ENCODE results near the gene TMPO.
"Not testable (repeated sequence)": the region's sequence is repeated elsewhere in the genome, so short reads cannot be mapped to it uniquely, and the experiment has no call there.

Gene TMPO

DNA sequence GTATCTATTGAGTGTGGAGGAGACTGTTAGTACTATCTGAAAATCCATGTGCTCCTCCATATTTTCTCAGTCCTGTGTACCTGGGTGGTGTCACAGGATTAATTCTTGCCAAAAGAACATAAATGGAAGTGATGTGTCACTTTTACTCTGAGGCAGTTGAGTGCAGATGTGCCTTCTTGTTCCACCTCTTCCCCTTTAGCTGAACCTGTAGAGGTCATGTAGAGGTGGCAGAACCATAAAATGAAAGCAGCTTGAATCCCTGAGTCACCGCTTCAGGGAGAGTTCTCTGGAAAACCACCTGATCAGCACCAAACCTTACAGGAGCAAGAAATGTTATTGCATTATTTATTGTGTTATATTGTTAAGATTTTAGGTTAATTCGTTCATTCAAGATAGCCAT is 63.4 kb downstream of the TMPO start:
- DNase-seq (ENCODE audit: low read depth, low spot score), result no peak

DNA sequence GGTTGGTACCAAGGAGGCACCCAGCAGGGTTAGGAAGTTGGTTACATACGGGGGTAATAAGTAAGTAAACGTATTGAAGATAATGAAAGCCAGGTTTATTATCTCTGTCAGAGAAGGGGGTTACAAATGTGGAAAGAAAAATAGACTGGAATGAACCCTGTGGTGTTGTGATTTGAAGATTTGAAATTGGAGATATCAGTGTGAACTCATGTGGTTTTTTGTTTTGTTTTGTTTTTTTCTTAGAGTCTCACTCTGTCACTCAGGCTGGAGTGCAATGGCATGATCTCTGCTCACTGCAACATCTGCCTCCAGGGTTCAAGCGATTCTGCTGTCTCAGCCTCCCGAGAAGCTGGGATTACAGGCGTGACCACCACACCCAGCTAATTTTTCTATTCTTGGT is 64.0 kb downstream of the TMPO start:
- no peak for DNase-seq (ENCODE audit: low read depth, low spot score)

DNA sequence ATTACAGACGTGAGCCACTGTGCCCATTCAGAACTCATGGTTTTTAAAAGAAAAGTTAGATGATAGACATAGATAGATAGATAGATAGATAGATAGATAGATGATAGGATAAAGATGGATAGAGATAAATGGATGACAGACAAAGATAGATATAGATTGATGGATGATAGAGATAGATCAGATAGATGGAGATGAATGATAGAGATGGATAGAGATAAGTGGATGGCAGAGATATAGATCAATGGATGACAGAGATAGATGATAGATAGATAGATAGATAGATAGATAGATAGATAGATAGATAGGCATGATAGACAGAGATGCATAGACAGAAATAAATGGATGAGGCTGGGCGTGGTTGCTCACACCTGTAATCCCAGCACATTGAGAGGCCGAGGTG is 64.4 kb downstream of the TMPO start:
- DNase-seq (ENCODE audit: low read depth, low spot score), result no peak

DNA sequence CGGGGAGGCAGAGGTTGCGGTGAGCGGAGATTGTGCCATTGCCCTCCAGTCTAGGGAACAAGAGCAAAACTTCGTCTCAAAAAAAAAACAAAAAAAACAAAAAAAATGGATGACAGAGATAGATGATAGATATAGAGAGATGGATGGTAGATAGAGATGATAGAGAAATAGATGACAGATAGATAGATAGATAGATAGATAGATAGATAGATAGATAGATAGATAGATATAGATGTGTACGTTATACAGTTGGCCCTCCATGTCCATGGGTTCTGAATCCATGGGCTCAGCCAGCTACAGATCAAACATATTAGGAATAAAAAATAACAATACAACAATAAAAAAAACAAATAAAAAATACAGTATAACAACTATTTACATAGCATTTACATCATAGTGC is 65.3 kb downstream of the TMPO start:
- DNase-seq (ENCODE audit: low read depth, low spot score), result no peak

DNA sequence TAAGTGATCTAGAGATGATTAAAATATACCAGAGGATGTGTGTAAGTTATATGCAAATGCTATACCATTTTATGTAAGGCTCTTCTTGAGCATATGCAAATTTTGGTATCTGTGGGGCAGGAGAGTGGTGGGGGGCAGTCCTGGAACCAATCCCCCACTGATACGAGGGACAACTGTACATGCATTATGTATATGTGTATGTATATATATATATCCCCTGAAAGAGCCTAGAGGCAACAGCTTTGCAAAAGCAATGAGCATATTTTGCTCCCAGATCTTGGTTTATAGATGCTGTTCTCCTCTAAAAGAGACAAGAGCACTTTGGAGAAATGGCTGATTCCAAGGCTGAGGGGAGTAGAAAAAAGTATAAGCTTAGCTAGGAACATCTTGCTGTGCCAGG is 65.7 kb downstream of the TMPO start:
- DNase-seq (ENCODE audit: low read depth, low spot score), result no peak

DNA sequence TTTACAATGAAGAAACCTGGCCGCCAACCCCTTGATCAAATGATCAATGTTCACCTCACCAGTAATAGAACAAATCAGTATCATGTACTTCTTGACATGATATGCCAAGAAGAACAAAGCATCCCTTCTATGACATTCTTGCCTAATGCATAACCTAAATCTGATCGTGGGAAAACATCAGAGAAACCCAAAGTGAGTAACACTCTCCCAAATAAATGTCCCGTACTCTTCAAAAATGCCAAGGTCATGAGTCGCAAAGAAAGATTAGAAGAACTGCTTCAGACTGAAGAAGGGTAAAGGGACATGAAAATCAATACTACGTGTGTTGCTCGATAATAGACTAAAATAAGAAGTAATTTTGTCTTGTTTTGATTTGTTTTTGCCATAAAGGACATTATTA is 66.7 kb downstream of the TMPO start:
- no peak for DNase-seq (ENCODE audit: low read depth, low spot score)

DNA sequence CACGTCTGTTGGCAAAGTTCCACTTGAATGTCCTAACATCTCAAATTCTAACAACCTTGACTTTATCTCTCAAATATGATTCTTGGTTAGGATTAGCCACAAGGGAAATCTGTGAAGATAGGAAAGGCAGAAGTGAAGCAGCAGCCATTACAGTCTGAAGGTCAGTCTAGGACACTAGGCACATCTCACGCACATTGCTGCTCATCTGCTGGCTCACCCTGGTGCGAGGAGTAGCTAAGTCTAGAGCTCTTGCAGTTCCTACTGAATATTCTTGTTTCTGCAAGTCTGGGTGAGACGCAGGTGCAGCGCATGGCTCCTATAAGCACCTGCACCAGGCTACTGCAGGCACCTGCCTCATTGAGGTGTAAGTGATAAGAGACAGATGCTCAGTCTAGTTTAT is 71.7 kb downstream of the TMPO start:
- no peak for DNase-seq (ENCODE audit: low read depth, low spot score)

DNA sequence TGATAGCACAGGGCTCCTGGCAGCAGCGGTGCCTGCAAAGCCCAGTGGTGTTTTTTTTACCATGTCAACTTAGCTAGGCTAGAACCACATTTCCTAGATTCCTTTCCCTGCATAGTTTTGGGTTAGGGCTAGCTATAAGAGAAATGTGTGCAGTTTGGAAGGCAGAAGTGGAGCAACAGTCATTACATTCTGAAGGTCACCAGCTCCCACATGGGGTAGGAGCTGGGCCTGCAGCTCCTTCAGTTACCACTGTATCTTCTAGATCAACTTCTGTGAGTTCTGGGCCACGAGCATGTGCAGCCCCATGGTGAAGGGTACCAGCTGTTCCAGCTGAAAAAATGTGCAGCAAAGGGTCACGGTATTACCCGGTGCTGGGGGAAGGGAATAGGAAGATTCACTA is 75.8 kb downstream of the TMPO start:
- no peak for DNase-seq (ENCODE audit: low read depth, low spot score)

DNA sequence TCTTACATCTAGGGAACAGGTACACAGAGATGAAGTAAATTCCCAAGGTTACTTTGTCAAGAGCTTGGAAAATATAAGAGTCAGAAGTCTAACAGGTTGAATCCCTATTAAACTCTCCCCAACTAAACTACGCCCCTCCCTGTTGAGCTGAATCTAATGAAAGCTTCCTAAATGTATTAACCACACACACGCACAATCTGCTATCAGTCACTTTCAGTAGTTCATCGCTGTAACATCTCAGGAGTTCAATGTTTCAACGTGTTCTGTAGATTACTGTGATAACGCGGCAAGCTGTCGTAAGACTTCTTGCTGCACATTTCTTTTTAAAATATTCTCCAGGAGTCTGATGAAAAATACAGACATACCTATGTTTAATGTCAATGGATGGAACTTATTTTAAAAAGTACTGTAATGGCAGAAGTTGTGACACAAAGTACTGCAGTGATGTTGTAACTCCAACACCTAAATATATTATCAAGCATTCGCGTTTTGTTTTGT is 77.5 kb downstream of the TMPO start:
- no peak for DNase-seq (ENCODE audit: low read depth, low spot score)

DNA sequence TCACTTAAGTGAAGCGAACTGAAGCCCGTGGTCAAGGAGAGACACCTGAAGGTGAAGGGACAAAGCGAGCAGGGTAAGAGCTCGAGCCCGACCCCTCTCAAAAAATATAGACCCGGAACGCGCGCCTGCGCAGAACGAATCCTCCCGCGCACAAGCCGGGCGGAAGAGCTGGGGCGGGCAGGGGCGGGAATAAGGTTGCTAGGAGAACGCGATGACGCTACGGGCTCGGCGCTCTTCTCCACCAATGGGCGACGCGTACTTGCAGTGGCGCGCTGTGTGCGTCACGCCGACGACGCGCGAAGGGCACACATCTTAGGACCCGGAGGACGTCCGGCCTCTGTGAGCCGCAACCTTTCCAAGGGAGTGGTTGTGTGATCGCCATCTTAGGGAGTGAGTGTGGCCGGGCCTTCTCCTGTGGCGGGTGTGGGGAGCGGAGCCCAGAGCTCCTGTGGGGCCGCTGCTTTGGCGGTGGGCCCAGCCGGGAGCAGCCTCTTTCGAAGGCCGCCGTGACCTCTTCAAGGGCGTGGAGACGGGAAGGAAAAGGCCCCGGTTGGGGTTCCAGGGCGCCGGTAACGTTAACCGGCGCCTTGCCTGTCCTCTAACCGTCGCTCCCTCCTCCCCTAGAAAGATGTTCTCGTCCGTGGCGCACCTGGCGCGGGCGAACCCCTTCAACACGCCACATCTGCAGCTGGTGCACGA is 78.1 kb downstream of the TMPO start, which contains the start of gene SLC25A3:
Gene SLC25A3 (plus strand): TSS at position 336 of the 699 bp plus-strand sequence. CDS start 293 bp downstream, at position 629.
- peak; percentile 89 for DNase-seq (ENCODE audit: low read depth, low spot score)

DNA sequence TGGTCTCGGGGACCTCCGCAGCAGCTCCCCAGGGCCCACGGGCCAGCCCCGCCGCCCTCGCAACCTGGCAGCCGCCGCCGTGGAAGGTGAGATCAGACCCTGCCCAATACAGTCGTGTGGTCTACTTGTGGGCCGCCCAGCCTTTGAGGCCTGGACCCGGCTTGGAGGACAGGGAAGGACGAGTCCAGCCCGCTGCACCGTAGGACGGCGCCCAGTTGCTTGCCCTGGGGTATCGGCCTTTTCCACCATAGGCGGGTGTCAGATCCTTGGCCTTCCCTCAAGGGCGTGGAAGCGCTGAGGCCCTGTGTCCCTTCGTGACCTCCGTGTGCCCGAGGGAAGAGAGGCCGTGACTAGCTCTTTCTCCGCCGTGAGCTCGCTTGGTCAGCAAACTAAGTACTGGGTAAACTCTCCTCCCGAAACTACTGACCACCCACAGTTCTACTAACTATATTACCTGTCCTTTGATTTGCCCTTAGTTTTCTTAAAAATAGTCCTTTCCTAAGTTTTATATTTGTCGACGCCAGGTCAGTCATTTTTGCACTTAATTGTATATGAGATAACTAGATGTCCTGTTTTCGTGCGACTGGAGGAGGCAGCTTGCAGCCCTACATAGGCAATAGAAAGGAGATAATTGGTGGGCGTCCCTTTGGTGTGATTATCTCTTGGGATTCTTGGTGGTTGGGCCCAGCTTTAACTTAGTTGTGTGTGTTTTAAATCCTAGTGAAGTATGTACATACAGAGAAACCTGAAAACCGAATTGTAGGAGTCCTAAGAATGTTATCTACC is 78.9 kb downstream of the TMPO start:
- peak; percentile 9 for DNase-seq (ENCODE audit: low read depth, low spot score)

DNA sequence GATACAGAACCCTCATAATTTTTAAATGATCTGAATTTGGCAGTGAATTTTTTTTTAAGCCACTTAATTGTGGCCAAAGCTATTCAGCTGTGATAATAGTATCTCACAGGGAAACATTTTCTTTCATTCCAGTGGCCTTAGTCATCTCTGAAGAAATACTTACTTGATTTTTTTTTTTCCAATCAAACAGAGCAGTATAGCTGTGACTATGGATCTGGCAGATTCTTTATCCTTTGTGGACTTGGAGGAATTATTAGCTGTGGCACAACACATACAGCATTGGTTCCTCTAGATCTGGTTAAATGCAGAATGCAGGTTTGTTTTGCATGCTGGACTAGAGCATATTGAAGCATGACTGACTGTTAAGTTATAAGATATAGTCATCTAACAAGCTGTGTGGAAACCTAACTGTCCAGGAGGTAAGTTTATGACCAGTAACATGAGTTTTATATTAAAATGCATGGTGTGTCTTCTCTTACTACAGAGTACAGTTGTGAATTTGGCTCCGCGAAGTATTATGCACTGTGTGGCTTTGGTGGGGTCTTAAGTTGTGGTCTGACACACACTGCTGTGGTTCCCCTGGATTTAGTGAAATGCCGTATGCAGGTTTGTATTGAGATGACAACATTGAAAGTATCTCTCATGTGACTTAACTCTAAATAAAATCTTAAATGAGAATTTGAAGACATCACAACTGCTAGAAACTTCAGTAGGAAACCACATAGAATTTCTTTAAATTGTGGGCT is 80.0 kb downstream of the TMPO start:
- DNase-seq (ENCODE audit: low read depth, low spot score), result no peak

DNA sequence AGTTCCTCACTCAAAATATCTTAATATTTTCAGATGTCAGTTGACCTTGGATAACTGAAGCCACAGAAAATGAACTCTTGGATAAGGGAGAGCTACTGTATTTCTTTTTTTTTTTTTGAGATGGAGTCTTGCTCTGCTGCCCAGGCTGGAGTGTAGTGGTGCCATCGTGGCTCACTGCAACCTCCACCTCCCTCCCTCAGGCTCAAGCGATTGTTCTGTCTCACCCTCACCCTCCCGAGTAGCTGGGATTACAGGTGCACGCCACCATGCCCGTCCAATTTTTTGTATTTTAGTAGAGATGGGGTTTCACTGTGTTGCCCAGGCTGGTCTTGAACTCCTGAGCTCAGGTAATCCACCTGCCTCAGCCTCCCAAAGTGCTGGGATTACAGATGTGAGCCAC is 81.9 kb downstream of the TMPO start:
- not testable (repeated sequence) for DNase-seq (ENCODE audit: low read depth, low spot score)

Measured in activated CD4-positive, CD25-positive, alpha-beta regulatory T cell treated with anti-CD3 and anti-CD28 coated beads, Interleukin-2, amount 50 U/mL, for 16 hours (primary cell).